SK-N-SH treated with all-trans-retinoic acid at 6 μM for 48 hours (cell line): ENCODE results near the gene AKAP6.

Source experiments
- ATAC-seq: fragments of 200-7000 bp; cut with Tn5 transposase; 3 replicates; pipeline ENCODE4 v1.9.1; 2020; ENCODE audit warnings: mild to moderate bottlenecking, moderate library complexity
- ARNTL ChIP-seq: fragments of 450-650 bp; formaldehyde crosslinking; IDR thresholded peaks from 2 replicates; pipeline ENCODE4 v1.5.0; 2020; ENCODE audit warnings: low read depth, mild to moderate bottlenecking, moderate library complexity, borderline replicate concordance
- BACH2 ChIP-seq: fragments of 250-450 bp; sonication (Bioruptor Pico); IDR thresholded peaks from 2 replicates; pipeline ENCODE4 v1.9.0; 2021; ENCODE audit warnings: mild to moderate bottlenecking, borderline replicate concordance
- CREB5 ChIP-seq: fragments of 250-450 bp; sonication (Bioruptor Pico); IDR thresholded peaks from 2 replicates; pipeline ENCODE4 v1.5.1; 2020; ENCODE audit warnings: low read depth, mild to moderate bottlenecking, moderate library complexity
- CSDC2 ChIP-seq: fragments of 250-450 bp; sonication (Bioruptor Pico); IDR thresholded peaks from 2 replicates; pipeline ENCODE4 v1.5.0; 2020; ENCODE audit warnings: mild to moderate bottlenecking, moderate library complexity
- ESRRG ChIP-seq: fragments of 250-450 bp; sonication (Bioruptor Pico); IDR thresholded peaks from 2 replicates; pipeline ENCODE4 v1.6.1; 2021; ENCODE audit warnings: mild to moderate bottlenecking
- GLIS3 ChIP-seq: fragments of 250-450 bp; sonication (Bioruptor Pico); IDR thresholded peaks from 2 replicates; pipeline ENCODE4 v1.5.0; 2020; ENCODE audit warnings: mild to moderate bottlenecking, moderate library complexity
- ISL1 ChIP-seq: fragments of 250-450 bp; sonication (Bioruptor Pico); IDR thresholded peaks from 2 replicates; pipeline ENCODE4 v2.1.2; 2022; ENCODE audit warnings: mild to moderate bottlenecking, moderate library complexity
- PATZ1 ChIP-seq: fragments of 250-450 bp; sonication (Bioruptor Pico); IDR thresholded peaks from 2 replicates; pipeline ENCODE4 v1.8.0; 2020; ENCODE audit warnings: mild to moderate bottlenecking, moderate library complexity, borderline replicate concordance
- POU6F1 ChIP-seq: fragments of 250-450 bp; sonication (Bioruptor Pico); IDR thresholded peaks from 2 replicates; pipeline ENCODE4 v1.8.0; 2021; ENCODE audit warnings: low read depth, mild to moderate bottlenecking, moderate library complexity, borderline replicate concordance
- PPARA ChIP-seq: fragments of 250-450 bp; sonication (Bioruptor Pico); IDR thresholded peaks from 2 replicates; pipeline ENCODE4 v1.5.0; 2020; ENCODE audit warnings: mild to moderate bottlenecking, borderline replicate concordance
- RARB ChIP-seq: fragments of 250-450 bp; sonication (Bioruptor Pico); IDR thresholded peaks from 2 replicates; pipeline ENCODE4 v1.8.0; 2021; ENCODE audit warnings: mild to moderate bottlenecking, moderate library complexity
- SNAI2 ChIP-seq: fragments of 250-450 bp; sonication (Bioruptor Pico); IDR thresholded peaks from 2 replicates; pipeline ENCODE4 v1.5.0; 2020; ENCODE audit warnings: mild to moderate bottlenecking, moderate library complexity
- TCF4 ChIP-seq: fragments of 250-450 bp; sonication (Bioruptor Pico); IDR thresholded peaks from 2 replicates; pipeline ENCODE4 v1.8.0; 2021; ENCODE audit warnings: mild to moderate bottlenecking, moderate library complexity, borderline replicate concordance
- TOX ChIP-seq: fragments of 250-450 bp; sonication (Bioruptor Pico); IDR thresholded peaks from 2 replicates; pipeline ENCODE4 v1.8.0; 2021; ENCODE audit warnings: mild to moderate bottlenecking, moderate library complexity, borderline replicate concordance
- TSHZ2 ChIP-seq: fragments of 250-450 bp; sonication (Bioruptor Pico); IDR thresholded peaks from 2 replicates; pipeline ENCODE4 v1.5.0; 2020; ENCODE audit warnings: mild to moderate bottlenecking, moderate library complexity
- ZC3H10 ChIP-seq: fragments of 250-450 bp; sonication (Bioruptor Pico); IDR thresholded peaks from 2 replicates; pipeline ENCODE4 v1.5.1; 2021; ENCODE audit warnings: mild to moderate bottlenecking, moderate library complexity
- ZFP3 ChIP-seq: fragments of 250-450 bp; sonication (Bioruptor Pico); IDR thresholded peaks from 2 replicates; pipeline ENCODE4 v1.5.0; 2020; ENCODE audit warnings: mild to moderate bottlenecking, moderate library complexity
- ZFP30 ChIP-seq: fragments of 450-650 bp; formaldehyde crosslinking; IDR thresholded peaks from 2 replicates; pipeline ENCODE4 v1.5.0; 2022; ENCODE audit warnings: mild to moderate bottlenecking, moderate library complexity
- ZNF565 ChIP-seq: fragments of 450-650 bp; formaldehyde crosslinking; conservative IDR thresholded peaks from 2 replicates; pipeline ENCODE4 v1.5.0; 2020; ENCODE audit warnings: low read depth, mild to moderate bottlenecking, moderate library complexity
- ZNF8 ChIP-seq: fragments of 450-650 bp; formaldehyde crosslinking; IDR thresholded peaks from 2 replicates; pipeline ENCODE4 v1.5.0; 2020; ENCODE audit warnings: mild to moderate bottlenecking, moderate library complexity

AKAP6 gene

GRCh38 chr14:32417956-32418552 is 89.0 kb downstream of the AKAP6 start (continued):
- TF ChIP-seq ZFP30 (CRISPR knock-in tag): no peak
- peak; percentile 99 for TF ChIP-seq ISL1 (CRISPR knock-in tag)
- TF ChIP-seq POU6F1 (CRISPR knock-in tag): no peak; the same call in 1 of the 2 replicates
- TF ChIP-seq TOX (CRISPR knock-in tag): peak; percentile 83; the same call in 1 of the 2 replicates
- TF ChIP-seq PPARA (CRISPR knock-in tag): no peak
- no peak for TF ChIP-seq ZNF8
- peak; percentile 95 for TF ChIP-seq CSDC2 (CRISPR knock-in tag)
- TF ChIP-seq ZNF565 (CRISPR knock-in tag): no peak
- no peak for TF ChIP-seq GLIS3

GRCh38 chr14:32419429-32419828 is 90.3 kb downstream of the AKAP6 start:
- no peak; the same call in 1 of the 2 replicates for TF ChIP-seq SNAI2 (CRISPR knock-in tag)
- no peak for TF ChIP-seq BACH2 (CRISPR knock-in tag)
- peak; percentile 37; the same call in 1 of the 2 replicates for TF ChIP-seq CSDC2 (CRISPR knock-in tag)
- peak; percentile 42; the same call in 1 of the 2 replicates for TF ChIP-seq TOX (CRISPR knock-in tag)
- peak; percentile 58; the same call in 1 of the 2 replicates for TF ChIP-seq ZFP3 (CRISPR knock-in tag)
- TF ChIP-seq ZC3H10 (CRISPR knock-in tag): peak; percentile 83
- TF ChIP-seq ISL1 (CRISPR knock-in tag): 0 out of 2 replicates have a peak, but pooled peaks have one; percentile 41
- TF ChIP-seq RARB: no peak
- TF ChIP-seq GLIS3: no peak
- no peak for ATAC-seq

- peak; percentile 13; the same call in 2 of the 3 replicates for ATAC-seq
- no peak for TF ChIP-seq PATZ1 (CRISPR knock-in tag)
- TF ChIP-seq ISL1 (CRISPR knock-in tag): peak; percentile 49
- no peak for TF ChIP-seq ZFP30 (CRISPR knock-in tag)
- TF ChIP-seq PPARA (CRISPR knock-in tag): no peak
- TF ChIP-seq CREB5 (CRISPR knock-in tag): no peak
These were observed 92.7 kb downstream of the AKAP6 start for GRCh38 chr14:32421781-32422180.

- no peak for TF ChIP-seq ZFP3 (CRISPR knock-in tag)
- TF ChIP-seq PPARA (CRISPR knock-in tag): no peak
- TF ChIP-seq ARNTL (CRISPR knock-in tag): no peak
- ATAC-seq: no peak
These were observed 93.3 kb downstream of the AKAP6 start for GRCh38 chr14:32422440-32422839.

GRCh38 chr14:32426028-32426427 is 96.9 kb downstream of the AKAP6 start:
- TF ChIP-seq POU6F1 (CRISPR knock-in tag) (no peak), TSHZ2 (CRISPR knock-in tag) (no peak), ESRRG (CRISPR knock-in tag) (no peak), BACH2 (CRISPR knock-in tag) (no peak), TOX (CRISPR knock-in tag) (no peak), TCF4 (no peak)
- ATAC-seq: no peak
